GM18511 (cell line): ENCODE data around the gene PFKFB3.
A peak's percentile ranks its signal among the peaks of the same experiment; 100 is the strongest.
"Not testable (repeated sequence)": the region's sequence is repeated elsewhere in the genome, so short reads cannot be mapped to it uniquely, and the experiment has no call there.

Experiments used
- ATAC-seq: cut with Tn5 transposase; IDR thresholded peaks from one replicate; pipeline ENCODE4 v1.9.1; 2021; ENCODE audit warnings: mild to moderate bottlenecking, moderate library complexity; ENCODE audit not compliant: unreplicated experiment

The PFKFB3 gene

GRCh38 chr10:6269432-6269831 is 66.7 kb downstream of the PFKFB3 start:
- no peak for ATAC-seq

GRCh38 chr10:6269953-6270867 is 67.5 kb downstream of the PFKFB3 start:
- peak; percentile 88 for ATAC-seq

GRCh38 chr10:6270951-6271350 is 68.2 kb downstream of the PFKFB3 start:
- ATAC-seq, result no peak

- ATAC-seq, result no peak
Observed at GRCh38 chr10:6271663-6272062, 68.9 kb downstream of the PFKFB3 start.

GRCh38 chr10:6272126-6272525 is 69.4 kb downstream of the PFKFB3 start:
- no peak for ATAC-seq

- no peak for ATAC-seq
Observed at GRCh38 chr10:6273351-6273750, 70.6 kb downstream of the PFKFB3 start.

GRCh38 chr10:6274040-6274439 is 71.3 kb downstream of the PFKFB3 start:
- ATAC-seq, result no peak

- ATAC-seq, result no peak
Observed at GRCh38 chr10:6274484-6274883, 71.8 kb downstream of the PFKFB3 start.

GRCh38 chr10:6275022-6275997 is 72.6 kb downstream of the PFKFB3 start:
- ATAC-seq, result peak; percentile 50

GRCh38 chr10:6276356-6276755 is 73.6 kb downstream of the PFKFB3 start:
- ATAC-seq, result no peak

- ATAC-seq, result no peak
Observed at GRCh38 chr10:6278519-6279120, 75.9 kb downstream of the PFKFB3 start.

- ATAC-seq, result no peak
Observed at GRCh38 chr10:6279540-6280267, 77.0 kb downstream of the PFKFB3 start.

- ATAC-seq, result no peak
Observed at GRCh38 chr10:6280291-6280690, 77.6 kb downstream of the PFKFB3 start.

GRCh38 chr10:6282454-6282958 is 79.8 kb downstream of the PFKFB3 start:
- no peak for ATAC-seq

GRCh38 chr10:6283655-6284054 is 80.9 kb downstream of the PFKFB3 start:
- ATAC-seq, result no peak

- not testable (repeated sequence) for ATAC-seq
Observed at GRCh38 chr10:6290621-6291020, 87.9 kb downstream of the PFKFB3 start.

- ATAC-seq, result no peak
Observed at GRCh38 chr10:6292741-6293151, 90.0 kb downstream of the PFKFB3 start.

GRCh38 chr10:6296425-6296824 is 93.7 kb downstream of the PFKFB3 start:
- not testable (repeated sequence) for ATAC-seq

GRCh38 chr10:6296828-6297251 is 94.1 kb downstream of the PFKFB3 start:
- no peak for ATAC-seq

- ATAC-seq, result no peak
Observed at GRCh38 chr10:6297522-6297921, 94.8 kb downstream of the PFKFB3 start.
